GM18951 (cell line): ENCODE results near the gene CHAD.
"Not testable (repeated sequence)": the region's sequence is repeated elsewhere in the genome, so short reads cannot be mapped to it uniquely, and the experiment has no call there.

ENCODE experiments used
- POLR2A ChIP-seq: IDR thresholded peaks from 4 replicates; pipeline ENCODE4 v1.6.1; 2011; ENCODE audit warnings: mild to moderate bottlenecking; ENCODE audit not compliant: insufficient read length, insufficient read depth; ENCODE audit errors: extremely low read depth
- in situ Hi-C: fragments of 300-500 bp; cut with MboI; formaldehyde crosslinking; loops from one replicate; pipeline ENCODE4 v1.12.0; 2022; ENCODE audit warnings: low sequenced_read_pairs, mixed read lengths, inconsistent platforms; ENCODE audit not compliant: unreplicated experiment

CHAD gene

DNA sequence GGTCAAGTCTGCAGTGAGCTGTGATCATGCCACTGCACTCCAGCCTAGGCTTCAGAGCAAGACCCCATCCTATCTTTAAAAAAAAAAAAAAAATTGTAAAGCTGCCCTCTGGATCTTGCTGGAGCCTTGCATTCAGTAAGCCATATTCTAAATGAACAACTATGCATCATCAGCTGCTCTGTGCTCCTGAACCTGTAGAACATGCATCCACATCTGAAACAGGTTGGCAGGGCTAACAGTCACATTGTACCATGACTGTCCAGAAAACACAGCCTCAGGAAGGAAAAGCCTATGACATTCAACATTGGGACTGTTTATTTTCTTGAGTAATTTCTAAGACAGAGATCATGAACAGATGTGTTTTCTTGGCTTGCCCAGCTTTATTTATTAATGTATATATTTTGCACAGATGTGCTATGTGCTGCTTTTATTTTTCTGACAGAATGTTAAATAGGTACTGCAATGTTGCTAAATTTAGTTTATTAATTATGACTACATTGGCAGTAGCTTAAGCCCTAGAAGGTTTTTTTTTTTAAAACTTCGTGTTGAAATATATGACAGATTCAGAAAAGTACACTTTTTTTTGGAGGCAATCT, 22.9 kb downstream of the CHAD start:
- in situ Hi-C loops = no loop called here

DNA sequence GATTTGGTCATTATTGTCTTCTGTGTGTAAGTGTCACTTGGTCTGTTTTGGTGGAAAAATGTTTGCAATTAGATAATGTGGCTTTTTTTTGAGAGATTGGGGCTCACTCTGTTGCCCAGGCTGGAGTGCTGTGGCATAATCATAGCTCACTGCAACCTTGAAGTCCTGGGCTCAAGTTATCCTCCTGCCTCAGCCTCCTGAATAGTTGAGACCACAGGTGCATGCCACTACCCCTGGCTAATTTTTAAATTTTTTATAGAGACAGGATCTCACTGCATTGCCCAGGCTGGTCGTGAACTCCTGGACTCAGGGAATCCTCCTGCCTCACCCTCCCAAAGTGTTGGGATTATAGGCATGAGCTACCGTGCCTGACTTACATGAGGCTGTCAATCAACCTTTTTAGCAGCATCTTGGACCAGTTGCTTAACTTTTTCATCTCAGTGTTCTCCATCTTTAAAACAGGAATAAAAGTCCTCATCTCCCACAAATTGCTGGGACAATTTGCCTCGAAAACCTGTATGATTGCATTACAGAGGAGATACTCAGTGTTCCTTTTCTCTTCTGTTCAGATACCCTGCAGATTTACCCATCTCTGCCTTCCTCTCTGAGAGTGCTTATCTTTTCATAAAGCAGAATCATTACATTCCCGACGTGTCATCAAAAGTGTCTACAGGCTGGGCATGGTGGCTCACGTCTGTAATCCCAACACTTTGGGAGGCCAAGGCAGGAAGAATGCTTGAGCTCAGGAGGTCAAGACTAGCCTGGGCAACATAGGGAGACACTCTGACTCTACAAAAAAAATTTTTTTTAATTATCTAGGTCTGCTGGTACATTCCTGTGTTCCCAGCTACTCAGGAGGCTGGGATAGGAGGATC, 23.6 kb downstream of the CHAD start:
- no peak for TF ChIP-seq POLR2A
- in situ Hi-C loops = no loop called here

More for the DNA sequence above, 22.9 kb downstream of the CHAD start:
- no peak for TF ChIP-seq POLR2A

DNA sequence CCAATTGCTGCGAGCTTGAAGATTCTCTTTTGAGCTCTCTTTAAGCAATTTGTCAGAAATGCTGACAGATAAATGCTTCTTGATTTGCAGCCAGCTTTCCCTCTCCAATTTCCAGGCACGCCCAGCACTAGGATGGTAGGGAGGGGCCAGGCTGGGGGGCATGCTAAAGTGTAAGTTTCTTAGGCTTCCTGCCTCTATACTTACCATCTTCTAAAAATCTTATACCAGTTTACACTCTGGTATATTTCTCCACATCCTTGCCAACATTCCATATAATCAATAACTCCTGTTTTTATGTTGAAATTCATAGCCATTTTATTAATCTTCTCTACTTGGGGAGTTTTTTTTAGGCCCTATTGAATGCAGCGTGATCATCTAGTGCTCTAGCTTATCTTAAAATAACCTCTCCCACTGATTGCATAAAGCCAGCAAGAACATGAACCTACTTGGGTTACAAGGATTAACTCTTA, 25.1 kb downstream of the CHAD start:
- in situ Hi-C loops = no loop called here
- no peak for TF ChIP-seq POLR2A

DNA sequence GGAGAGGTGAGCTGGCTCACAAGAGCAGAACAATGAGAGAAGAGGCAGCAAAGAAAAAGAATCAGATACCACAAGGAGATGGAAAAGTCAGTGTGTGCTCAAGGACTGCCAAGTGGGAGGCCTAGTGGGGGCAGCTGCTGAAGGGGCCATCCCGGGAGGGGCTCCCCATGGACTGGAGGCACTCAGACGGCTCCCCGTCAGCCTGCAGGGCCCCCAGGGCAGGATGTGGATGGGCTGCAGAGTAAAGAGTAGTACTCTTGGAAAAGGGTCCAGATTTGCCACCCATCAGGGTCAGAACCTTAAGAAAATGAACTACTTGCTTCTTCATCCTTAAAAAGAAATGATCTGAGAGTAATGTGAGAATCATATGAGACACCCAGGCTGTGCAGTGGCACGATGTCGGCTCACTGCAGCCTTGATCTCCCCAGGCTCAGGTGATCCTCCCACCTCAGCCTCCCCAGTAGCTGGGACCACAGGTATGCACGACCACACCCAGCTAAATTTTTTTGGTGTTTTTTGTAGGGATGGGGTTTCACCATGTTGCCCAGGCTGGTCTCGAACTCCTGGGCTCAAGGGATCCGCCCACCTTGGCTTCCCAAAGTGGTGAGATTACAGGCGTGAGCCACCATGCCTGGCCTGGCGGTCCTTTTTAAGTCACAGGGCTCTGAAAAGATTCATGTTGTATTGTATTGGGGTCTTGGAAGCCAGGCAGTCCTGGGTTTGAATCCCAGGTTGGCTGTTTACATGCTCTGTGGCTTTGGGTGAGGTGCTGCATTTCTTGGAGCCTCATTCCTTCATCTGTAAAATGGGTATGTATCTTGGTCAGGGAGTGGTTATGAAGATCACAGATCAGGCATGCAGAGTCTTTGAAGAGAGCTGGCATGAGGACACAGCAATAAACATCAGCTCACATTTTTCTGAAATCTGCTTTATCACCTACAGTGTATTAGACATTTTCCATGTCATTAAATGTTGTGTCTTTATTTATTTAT, 27.5 kb downstream of the CHAD start:
- in situ Hi-C loops = no loop called here
- TF ChIP-seq POLR2A = no peak

DNA sequence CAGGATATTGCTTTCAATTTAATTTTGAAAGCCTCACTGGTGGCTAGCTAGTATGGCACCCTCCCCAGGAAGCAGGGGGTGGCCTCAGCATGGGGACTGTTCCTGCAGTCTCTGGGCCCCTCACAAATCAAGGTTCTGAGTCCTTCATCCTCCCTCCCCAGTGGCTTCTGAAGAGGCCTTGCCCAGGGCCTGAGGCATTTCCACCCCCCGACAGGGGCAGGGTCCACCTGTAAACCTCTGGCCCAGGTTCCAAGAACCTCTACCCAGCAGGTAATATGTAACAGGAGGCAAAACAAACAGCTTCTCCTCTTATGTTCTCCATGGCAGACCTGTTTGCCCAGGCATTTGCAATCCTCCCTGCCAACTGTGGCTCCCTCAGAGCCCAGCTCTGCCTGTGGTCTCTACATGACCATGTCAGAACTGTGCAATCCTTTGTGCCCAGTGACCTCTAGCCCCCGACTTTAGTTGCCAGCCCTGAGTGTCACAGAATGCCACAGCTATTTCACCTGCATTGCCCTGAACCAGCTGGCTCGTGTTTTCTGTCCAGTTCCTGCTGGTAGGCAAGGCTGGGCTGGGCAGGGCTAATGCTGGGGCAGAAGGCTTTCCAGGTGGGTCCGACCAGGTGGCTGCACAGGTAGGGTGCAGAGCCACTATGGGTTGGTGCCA, 28.4 kb downstream of the CHAD start:
- no peak for TF ChIP-seq POLR2A
- in situ Hi-C loops = no loop called here

DNA sequence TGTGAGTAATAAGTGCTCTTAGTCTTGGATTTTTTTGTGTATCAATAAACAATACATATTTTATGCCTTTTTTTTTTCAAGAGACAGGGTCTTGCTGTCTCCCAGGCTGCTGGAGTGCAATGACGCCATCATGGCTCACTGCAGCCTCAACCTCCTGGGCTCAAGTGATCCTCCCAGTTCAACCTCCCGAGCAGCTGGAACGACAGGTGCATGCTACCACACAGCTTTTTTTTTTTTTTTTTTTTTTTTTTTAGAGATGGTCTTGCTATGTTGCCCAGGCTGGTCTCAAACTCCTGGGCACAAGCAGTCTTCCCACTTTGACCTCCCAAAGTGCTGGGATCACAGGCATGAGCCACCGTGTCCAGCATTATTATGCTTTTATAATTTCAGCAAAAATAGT, 29.7 kb downstream of the CHAD start:
- TF ChIP-seq POLR2A = no peak
- in situ Hi-C loops = no loop called here

DNA sequence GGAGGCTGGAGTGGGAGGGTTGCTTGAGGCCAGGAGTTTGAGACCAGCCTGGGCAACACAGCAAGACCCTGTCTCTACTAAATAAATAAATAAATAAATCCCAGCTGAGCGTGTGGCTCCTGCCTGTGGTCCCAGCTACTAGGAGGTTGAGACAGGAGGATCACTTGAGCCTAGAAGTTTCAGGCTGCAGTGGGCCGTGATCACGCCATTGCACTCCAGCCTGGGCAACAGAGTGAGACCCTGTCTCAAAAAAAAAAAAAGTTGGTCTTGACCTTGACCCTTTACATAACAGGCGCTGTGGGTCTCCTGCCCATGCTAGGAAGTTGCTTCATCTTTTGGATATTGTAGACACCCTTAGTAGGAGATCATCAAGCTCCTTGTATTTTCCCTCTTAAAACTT, 31.3 kb downstream of the CHAD start:
- in situ Hi-C loops = no loop called here

DNA sequence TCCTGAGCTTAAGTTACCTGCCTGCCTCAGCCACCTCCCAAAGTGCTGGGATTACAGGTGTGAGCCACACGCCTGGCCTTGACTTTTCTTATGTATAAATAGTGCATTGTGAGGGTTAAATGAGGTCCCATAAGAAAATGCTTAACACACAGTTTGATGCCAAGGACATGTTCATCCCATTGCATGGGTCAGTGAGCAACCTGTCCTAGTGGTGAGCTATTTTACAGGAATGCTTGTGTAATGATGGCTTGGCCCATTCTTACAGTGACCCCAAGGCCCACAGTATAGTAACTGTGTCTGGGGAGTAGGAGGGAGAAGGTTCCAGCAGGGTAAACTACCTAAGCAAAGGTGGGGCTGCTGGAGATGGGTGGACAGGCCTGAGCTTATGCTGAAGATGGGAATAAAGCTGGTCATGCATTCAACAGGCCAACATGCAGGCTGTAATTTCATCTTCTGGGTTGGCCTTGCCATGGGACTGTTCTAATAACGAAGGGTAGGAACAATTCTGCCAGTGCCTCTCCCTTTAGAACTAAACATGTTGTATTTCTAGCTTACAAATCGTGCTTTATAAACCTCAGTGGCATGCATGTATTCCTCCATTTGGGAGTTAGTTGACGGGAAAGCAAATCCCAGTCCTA, 36.4 kb downstream of the CHAD start:
- TF ChIP-seq POLR2A = no peak
- in situ Hi-C loops = no loop called here

More for the DNA sequence above, 31.3 kb downstream of the CHAD start:
- TF ChIP-seq POLR2A = no peak

DNA sequence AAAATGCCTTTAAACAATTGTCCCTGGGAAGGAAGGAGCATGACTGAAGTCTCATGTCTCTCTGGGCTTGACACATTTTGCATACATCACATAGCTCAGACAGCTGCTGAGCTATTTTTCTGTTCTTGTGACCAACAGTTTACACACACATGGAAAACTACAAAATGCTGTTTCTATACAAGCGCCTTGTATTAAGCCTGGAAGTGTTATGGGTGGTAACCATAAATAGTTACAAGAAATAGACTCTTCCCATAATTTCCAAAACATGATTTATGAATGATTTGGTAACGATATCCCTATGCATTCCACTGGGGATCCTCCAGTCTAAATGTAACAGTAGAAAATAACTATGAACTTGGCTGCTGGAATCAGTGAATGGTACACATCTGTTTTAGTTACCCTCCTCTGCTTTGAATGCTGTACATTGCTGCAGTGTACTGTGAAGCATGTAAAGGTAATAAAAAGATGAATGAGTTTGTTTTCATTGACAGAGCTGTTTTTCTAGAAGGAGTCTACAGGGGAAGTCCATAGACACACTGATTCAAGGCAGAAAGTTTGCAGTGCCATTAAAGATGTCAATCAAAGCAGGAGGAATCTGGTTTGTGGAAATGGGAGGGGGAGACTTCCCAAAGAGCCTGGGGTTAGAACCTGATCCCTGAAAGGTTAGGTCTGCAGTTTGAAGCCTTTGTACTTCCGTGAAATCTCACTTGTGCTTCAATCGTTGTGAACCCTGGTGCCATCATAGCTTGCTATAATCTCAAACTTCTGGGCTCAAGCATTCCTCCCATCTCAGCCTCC, 37.7 kb downstream of the CHAD start:
- no peak for TF ChIP-seq POLR2A

DNA sequence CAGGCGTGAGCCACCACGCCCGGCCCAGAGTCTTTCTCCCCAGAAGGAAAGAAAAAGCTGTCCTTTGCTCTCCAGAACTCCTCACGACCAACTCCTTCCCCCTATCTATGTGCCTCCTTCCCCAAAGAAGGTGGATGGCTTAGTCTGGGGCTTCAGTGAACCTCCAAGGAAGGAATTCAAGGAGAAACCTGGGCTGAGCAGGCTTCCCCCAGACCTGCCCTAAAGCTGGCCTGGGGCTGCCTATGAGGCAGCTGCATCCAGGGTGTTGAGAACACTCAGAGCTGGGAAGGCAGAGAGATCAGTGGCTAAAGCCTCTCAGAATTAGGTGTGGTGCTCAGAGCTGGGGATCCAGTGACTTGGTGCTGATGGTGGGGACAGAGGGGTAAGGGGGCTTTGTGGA, 38.9 kb downstream of the CHAD start:
- in situ Hi-C loops = no loop called here
- TF ChIP-seq POLR2A = no peak

More for the DNA sequence above, 37.7 kb downstream of the CHAD start:
- in situ Hi-C loops = no loop called here

DNA sequence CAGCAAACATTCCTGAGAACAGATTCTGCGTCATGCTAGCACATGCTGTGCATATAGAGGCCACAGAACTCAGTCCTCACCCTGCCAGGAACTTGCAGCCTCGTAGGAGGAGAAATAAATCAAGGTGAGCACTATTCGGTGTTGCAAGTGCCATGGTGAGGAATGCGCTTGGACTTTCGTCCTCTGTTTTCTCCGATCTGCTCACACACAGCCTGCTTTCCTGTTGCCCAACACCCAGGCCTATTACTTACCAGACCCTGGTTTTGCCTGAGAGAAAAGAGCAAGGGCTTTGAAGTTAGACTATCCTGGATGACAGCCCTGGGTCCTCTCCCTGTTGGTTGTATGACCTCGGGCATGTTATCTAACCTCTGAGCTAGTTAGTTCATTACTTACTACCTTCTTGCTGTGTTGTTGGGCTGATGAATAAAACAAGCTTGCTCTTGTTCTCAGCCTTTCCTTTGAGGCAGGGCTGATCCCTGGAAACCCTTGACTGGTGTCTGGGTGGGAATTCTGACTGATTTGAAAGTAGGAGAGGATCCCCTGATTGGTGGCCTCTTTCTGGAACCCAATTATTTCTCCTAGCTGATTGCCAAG, 39.8 kb downstream of the CHAD start:
- in situ Hi-C loops = no loop called here
- no peak for TF ChIP-seq POLR2A

DNA sequence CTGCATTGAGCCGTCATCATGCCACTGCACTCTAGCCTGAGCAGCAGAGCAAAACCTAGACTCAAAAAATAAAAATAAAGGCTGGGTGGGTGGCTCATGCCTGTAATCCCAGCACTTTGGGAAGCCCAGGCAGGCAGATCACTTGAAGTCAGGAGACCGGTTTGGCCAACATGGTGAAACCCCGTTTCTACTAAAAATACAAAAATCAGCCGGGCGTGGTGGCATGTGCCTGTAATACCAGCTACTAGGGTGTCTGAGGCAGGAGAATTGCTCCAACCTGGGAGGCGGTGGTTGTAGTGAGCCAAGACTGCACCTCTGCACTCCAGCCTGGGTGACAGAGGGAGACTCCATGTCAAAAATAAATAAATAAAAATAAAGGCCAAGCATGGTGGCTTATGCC, 40.6 kb downstream of the CHAD start:
- in situ Hi-C loops = not testable (repeated sequence)
